ENCODE data around the gene CDK11A.

DNA sequence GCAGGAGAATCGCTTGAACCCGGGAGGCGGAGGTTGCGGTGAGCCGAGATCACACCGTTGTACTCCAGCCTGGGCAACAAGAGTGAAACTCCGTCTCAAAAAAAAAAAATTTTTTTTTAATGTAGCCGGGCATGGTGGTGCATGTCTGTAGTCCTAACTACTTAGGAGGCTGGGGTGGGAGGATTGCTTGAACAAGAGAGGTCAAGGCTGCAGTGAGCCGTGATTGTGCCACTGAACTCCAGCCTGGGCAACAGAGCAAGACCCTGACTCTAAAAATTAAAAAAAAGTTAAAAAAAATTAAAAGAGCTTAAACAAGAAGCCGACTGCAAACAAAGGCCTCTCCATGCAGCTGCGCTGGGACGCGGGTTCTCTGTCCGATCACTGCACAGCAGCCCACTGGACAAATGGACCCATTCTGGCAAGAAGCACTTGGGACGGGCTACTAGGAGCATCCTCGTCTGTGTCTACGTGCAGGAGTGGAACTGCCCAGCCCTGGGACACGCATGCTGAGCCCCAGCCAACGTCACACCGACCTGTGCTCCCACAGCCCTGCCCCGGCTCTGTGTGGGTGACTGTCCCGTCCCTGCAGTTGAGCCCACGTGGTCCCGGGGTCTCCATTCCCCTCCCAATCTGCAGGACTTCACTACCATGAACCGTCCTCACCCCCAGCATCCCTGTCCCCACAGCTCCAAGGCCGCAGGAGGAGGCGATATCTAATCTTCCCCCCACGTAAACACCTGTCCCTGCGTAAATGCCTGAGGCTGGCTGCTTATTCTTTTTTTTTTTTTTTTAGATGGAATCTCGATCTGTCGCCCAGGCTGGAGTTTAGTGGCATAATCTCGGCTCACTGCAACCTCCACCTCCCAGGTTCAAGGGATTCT, 43.9 kb downstream of the CDK11A start:
- TF ChIP-seq POLR2A (IDR thresholded peaks at IDR 0.05), result no peak
- TF ChIP-seq, protein P1, sequence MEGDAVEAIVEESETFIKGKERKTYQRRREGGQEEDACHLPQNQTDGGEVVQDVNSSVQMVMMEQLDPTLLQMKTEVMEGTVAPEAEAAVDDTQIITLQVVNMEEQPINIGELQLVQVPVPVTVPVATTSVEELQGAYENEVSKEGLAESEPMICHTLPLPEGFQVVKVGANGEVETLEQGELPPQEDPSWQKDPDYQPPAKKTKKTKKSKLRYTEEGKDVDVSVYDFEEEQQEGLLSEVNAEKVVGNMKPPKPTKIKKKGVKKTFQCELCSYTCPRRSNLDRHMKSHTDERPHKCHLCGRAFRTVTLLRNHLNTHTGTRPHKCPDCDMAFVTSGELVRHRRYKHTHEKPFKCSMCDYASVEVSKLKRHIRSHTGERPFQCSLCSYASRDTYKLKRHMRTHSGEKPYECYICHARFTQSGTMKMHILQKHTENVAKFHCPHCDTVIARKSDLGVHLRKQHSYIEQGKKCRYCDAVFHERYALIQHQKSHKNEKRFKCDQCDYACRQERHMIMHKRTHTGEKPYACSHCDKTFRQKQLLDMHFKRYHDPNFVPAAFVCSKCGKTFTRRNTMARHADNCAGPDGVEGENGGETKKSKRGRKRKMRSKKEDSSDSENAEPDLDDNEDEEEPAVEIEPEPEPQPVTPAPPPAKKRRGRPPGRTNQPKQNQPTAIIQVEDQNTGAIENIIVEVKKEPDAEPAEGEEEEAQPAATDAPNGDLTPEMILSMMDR (IDR thresholded peaks at IDR 0.05), result no peak

Data from gastroesophageal sphincter (tissue), 3 donors.